ENCODE data around the gene SMAD6. TPM values are rescaled to one million over a fixed set of nuclear protein-coding genes. Genes with fewer than 3 reads are reported as not detected.

Gene SMAD6
- 17.4 and 27.2 TPM in 2 replicates for total RNA-seq (ENCODE audit: low replicate concordance)

DNA sequence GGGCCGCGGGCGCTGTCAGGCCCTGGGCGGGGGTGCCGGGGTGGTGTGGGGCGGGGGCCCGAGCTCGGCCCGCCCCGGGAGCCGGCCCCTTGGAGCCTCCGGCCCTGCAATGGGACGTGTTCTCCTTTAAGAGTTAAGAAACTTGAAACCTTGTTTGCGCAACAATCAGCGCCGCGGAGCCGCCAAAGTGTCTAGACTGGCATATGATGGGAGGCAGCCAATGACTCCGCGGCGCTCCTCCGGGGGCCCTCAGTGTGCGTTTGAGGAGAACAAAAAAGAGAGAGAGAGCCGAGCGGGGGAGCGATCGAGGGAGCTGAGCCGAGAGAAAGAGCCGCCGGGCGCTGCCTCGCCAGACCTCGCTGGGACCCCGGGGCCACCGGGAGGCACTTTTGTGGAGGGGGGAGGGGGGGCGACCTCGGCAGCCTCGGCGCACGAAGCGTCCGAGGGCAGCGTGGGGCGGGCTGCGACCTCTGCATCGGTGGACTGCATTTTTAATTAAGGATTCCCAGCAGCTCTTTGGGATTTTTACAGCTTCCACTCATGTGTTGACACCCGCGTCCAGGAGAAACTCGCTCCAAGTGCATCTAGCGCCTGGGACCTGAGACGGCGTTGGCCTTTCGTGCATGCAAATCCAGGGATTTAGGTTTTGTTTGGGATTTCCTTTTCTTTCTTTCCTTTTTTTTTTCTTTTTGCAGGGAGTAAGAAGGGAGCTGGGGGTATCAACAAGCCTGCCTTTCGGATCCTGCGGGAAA lies at the start of gene SMAD6:
Gene SMAD6, plus strand, starts transcription at position 202 of the 752 bp plus-strand sequence. CDS start 1,023 bp downstream, outside the sequence.
- peak; percentile 99 for DNase-seq (ENCODE audit: low read depth)
- TF ChIP-seq CTCF (IDR thresholded peaks at IDR 0.05; ENCODE audit: insufficient read depth, low read length), result no peak
- H3K4me3 ChIP-seq (ENCODE audit: low read depth, low read length), result peak within 1 kb of the TSS; percentile 91

- no peak overlapping the region for H3K4me3 ChIP-seq (ENCODE audit: low read depth, low read length)
- TF ChIP-seq CTCF (IDR thresholded peaks at IDR 0.05; ENCODE audit: insufficient read depth, low read length), result no peak
- no peak for DNase-seq (ENCODE audit: low read depth)
Observed at GRCh38 chr15:66652806-66653205, 49.2 kb upstream of the SMAD6 start.

GRCh38 chr15:66653398-66653797 lies 48.6 kb upstream of the SMAD6 start:
- no peak for DNase-seq (ENCODE audit: low read depth)
- TF ChIP-seq CTCF (IDR thresholded peaks at IDR 0.05; ENCODE audit: insufficient read depth, low read length), result no peak
- H3K4me3 ChIP-seq (ENCODE audit: low read depth, low read length), result no peak overlapping the region

- TF ChIP-seq CTCF (IDR thresholded peaks at IDR 0.05; ENCODE audit: insufficient read depth, low read length), result no peak
- DNase-seq (ENCODE audit: low read depth), result no peak
- H3K4me3 ChIP-seq (ENCODE audit: low read depth, low read length), result no peak overlapping the region
Observed at GRCh38 chr15:66653852-66654251, 48.2 kb upstream of the SMAD6 start.

- H3K4me3 ChIP-seq (ENCODE audit: low read depth, low read length), result no peak overlapping the region
- no peak for TF ChIP-seq CTCF (IDR thresholded peaks at IDR 0.05; ENCODE audit: insufficient read depth, low read length)
- DNase-seq (ENCODE audit: low read depth), result no peak
Observed at GRCh38 chr15:66654361-66654738, 47.7 kb upstream of the SMAD6 start.

DNA sequence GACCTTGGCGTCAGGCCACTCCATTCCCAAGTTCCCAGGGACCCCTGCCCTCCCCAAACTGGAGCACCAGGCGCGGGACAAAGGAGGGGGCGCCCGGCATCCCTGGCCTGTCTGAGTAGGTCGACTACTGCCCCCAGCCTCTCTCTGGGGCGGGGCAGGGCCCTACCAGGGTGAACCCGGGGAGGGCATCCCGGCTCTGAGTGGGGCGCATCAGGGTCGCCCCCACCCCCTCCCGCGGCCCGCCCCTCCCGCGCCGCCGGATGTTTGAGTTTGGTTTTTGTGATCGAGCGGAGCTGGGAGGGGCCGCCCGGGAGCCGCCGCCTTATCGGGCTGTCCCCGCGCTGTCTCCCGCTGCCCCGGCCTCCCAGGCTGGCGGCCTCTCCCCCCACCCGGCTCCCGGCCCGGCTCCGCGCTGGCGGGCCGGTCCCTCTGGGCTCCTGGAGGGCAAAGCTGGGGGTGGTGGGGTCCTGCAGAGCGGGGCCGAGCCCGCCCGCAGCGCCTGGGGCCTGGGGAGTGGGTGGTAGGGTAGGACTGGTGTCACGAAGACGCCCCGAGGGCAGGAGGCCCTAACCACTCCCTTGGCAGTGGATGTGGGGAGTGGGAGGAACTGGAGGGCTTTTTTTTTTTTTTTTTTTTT lies 47.2 kb upstream of the SMAD6 start:
- DNase-seq (ENCODE audit: low read depth), result no peak
- TF ChIP-seq CTCF (IDR thresholded peaks at IDR 0.05; ENCODE audit: insufficient read depth, low read length), result no peak
- no peak overlapping the region for H3K4me3 ChIP-seq (ENCODE audit: low read depth, low read length)
